Endothelial cell of umbilical vein (primary cell): Measurements from ENCODE around the gene NFATC4. TPM values are rescaled to one million over a fixed set of nuclear protein-coding genes. Genes with fewer than 3 reads are reported as not detected.

ENCODE experiments used
- BruUV-seq: library from RNA; stranded (reverse); fragments of 400-500 nt; replicated peaks from 2 replicates; lab custom pipeline; 2021; lab: Mats Ljungman, UMichigan
- CTCF ChIA-PET: fragments of 300-600, 350-600 bp; sonication (Branson Sonifier 250); formaldehyde crosslinking; loops from one replicate; lab custom pipeline; 2021; ENCODE audit warnings: antibody characterized with exemption, inconsistent platforms; lab: Charles Lee
- POLR2A ChIA-PET: fragments of 300-600, 350-600 bp; sonication (Branson Sonifier 250); formaldehyde crosslinking; loops from one replicate; lab custom pipeline; 2021; ENCODE audit warnings: antibody characterized with exemption, inconsistent platforms; lab: Charles Lee
- DNase-seq: peaks from one replicate; pipeline ENCODE4 v3.0.0-alpha.2; 2011; ENCODE audit warnings: low read depth, low spot score
- FAIRE-seq: peaks from 2 replicates; lab custom pipeline; 2011; peaks lifted over from hg19 to GRCh38; lab: Jason Lieb, UNC
- H2AFZ ChIP-seq: 2 replicates; pipeline ENCODE4 v1.6.0; 2012; ENCODE audit warnings: low read depth, low read length, control low read depth, inconsistent platforms
- H3K27ac ChIP-seq: 2 replicates; pipeline ENCODE4 v1.5.1; 2011; ENCODE audit warnings: low read depth, mild to moderate bottlenecking, control low read depth, low read length, moderate library complexity; ENCODE audit not compliant: insufficient read depth
- H3K27me3 ChIP-seq, 2 experiments: 2 replicates each; pipeline versions ENCODE4 v1.6.0 to v1.6.1; 2011; ENCODE audit warnings: low read length in 2 of 2, mixed read lengths in 1 of 2; ENCODE audit not compliant: control insufficient read depth in 2 of 2, insufficient read depth in 2 of 2
- H3K36me3 ChIP-seq, 2 experiments: 2 replicates in 1 of 2; 3 replicates in 1 of 2; pipeline ENCODE4 v1.5.1; 2011; ENCODE audit warnings: low read length in 2 of 2, mild to moderate bottlenecking in 1 of 2, moderate library complexity in 1 of 2; ENCODE audit not compliant: control insufficient read depth in 2 of 2, insufficient read depth in 2 of 2; ENCODE audit errors: extremely low read depth in 1 of 2
- H3K4me1 ChIP-seq: 3 replicates; pipeline ENCODE4 v1.5.1; 2011; ENCODE audit warnings: mild to moderate bottlenecking, low read length; ENCODE audit not compliant: control insufficient read depth, insufficient read depth; ENCODE audit errors: extremely low read depth
- H3K4me2 ChIP-seq: 2 replicates; pipeline ENCODE4 v1.6.1; 2011; ENCODE audit warnings: low read length, control low read depth, mixed read lengths; ENCODE audit not compliant: insufficient read depth
- H3K4me3 ChIP-seq, 3 experiments: fragments of 200-600 bp in 1 of 3; sonication (generic), shearing (Covaris generic) in 1 of 3; replicated peaks in 1 of 3; 2 replicates each; pipeline ENCODE4 v1.5.1; 2011 to 2016; ENCODE audit warnings: control low read depth in 3 of 3, low read length in 3 of 3, mild to moderate bottlenecking in 2 of 3, inconsistent platforms in 1 of 3, low read depth in 1 of 3, moderate library complexity in 1 of 3; ENCODE audit not compliant: insufficient read depth in 1 of 3
- H3K79me2 ChIP-seq: 2 replicates; pipeline ENCODE4 v1.6.0; 2012; ENCODE audit warnings: low read length, inconsistent platforms; ENCODE audit not compliant: control insufficient read depth, insufficient read depth
- H3K9ac ChIP-seq: replicated peaks from 2 replicates; pipeline ENCODE3; 2011; ENCODE audit warnings: low read length, control low read depth; ENCODE audit not compliant: insufficient read depth; ENCODE audit errors: extremely low read depth
- H3K9me1 ChIP-seq: replicated peaks from 3 replicates; pipeline ENCODE4 v1.6.0; 2011; ENCODE audit warnings: mild to moderate bottlenecking, low read length; ENCODE audit not compliant: control insufficient read depth, insufficient read depth; ENCODE audit errors: extremely low read depth
- H3K9me3 ChIP-seq: replicated peaks from 2 replicates; pipeline ENCODE4 v1.5.1; 2012; ENCODE audit warnings: low read length, inconsistent platforms; ENCODE audit not compliant: control insufficient read depth, insufficient read depth
- H4K20me1 ChIP-seq: replicated peaks from 2 replicates; pipeline ENCODE3; 2011; ENCODE audit warnings: mild to moderate bottlenecking, low read length; ENCODE audit not compliant: control insufficient read depth, insufficient read depth; ENCODE audit errors: extremely low read depth
- EZH2 ChIP-seq: IDR thresholded peaks from 2 replicates; pipeline ENCODE4 v1.6.1; 2012; ENCODE audit warnings: borderline replicate concordance, low read depth, mild to moderate bottlenecking, moderate library complexity, low read length, inconsistent platforms; ENCODE audit not compliant: severe bottlenecking
- FOS ChIP-seq: IDR thresholded peaks from 2 replicates; pipeline ENCODE4 v1.6.1; 2011; ENCODE audit warnings: mild to moderate bottlenecking, low read length, moderate library complexity, borderline replicate concordance; ENCODE audit not compliant: insufficient read depth
- GATA2 ChIP-seq: IDR thresholded peaks from 2 replicates; pipeline ENCODE4 v1.7.0; 2011; ENCODE audit warnings: low read depth, mild to moderate bottlenecking, moderate library complexity, mixed read lengths, low read length; ENCODE audit not compliant: insufficient read length, insufficient read depth
- JUN ChIP-seq: IDR thresholded peaks from 2 replicates; pipeline ENCODE4 v1.6.1; 2011; ENCODE audit warnings: borderline replicate concordance, low read depth; ENCODE audit not compliant: insufficient read length, insufficient read depth
- MYC ChIP-seq: IDR thresholded peaks from one replicate; pipeline ENCODE4 v1.6.1; 2011; ENCODE audit warnings: mild to moderate bottlenecking, low read depth, low read length
- POLR2A ChIP-seq: IDR thresholded peaks from 2 replicates; pipeline ENCODE4 v1.6.1; 2012; ENCODE audit warnings: low read depth, mild to moderate bottlenecking, control low read depth, low read length
- POLR2AphosphoS5 ChIP-seq: IDR thresholded peaks from 2 replicates; pipeline ENCODE4 v1.6.1; 2012; ENCODE audit warnings: low read depth, mild to moderate bottlenecking, control low read depth, low read length, moderate library complexity; ENCODE audit not compliant: insufficient read depth
- dilution Hi-C: fragments of 300-500 bp; cut with MboI; formaldehyde crosslinking; loops from one replicate; pipeline ENCODE4 v1.15.0; 2019; ENCODE audit warnings: low sequenced_read_pairs; ENCODE audit not compliant: extremely low pct_ligation_motif_present
- intact Hi-C: fragments of 100-400 bp; cut with micrococcal nuclease; formaldehyde crosslinking; loops from one replicate; pipeline ENCODE4 v1.10.0; 2022
- polyA plus RNA-seq, 4 experiments: library from polyadenylated mRNA; depleted of rRNA in 3 of 4; stranded (reverse) in 3 of 4; unstranded in 1 of 4; fragments of >200 nt; gene quantifications; 2 replicates each; pipeline versions ENCODE4 v1.2.1 to v1.2.3, GENCODE V29; 2011 to 2012; ENCODE audit warnings: missing spikeins in 1 of 4
- total RNA-seq: library from RNA; stranded (reverse); gene quantifications from 2 replicates; pipeline ENCODE4 v1.2.3, GENCODE V29; 2021
- TF ChIP-seq, protein P1 (sequence below): IDR thresholded peaks from 2 replicates; pipeline ENCODE4 v1.6.1; 2011; ENCODE audit not compliant: insufficient read depth, insufficient read length
- TF ChIP-seq, protein P2 (sequence below), 2 donors: IDR thresholded peaks; 1 replicate in 1 of 2; 2 replicates in 1 of 2; pipeline ENCODE4 v1.5.1; 2011; ENCODE audit warnings: low read length in 2 of 2, mild to moderate bottlenecking in 2 of 2, moderate library complexity in 2 of 2, control low read depth in 1 of 2, inconsistent platforms in 1 of 2, low read depth in 1 of 2; ENCODE audit not compliant: insufficient read depth in 1 of 2; ENCODE audit errors: extremely low read depth in 1 of 2

Gene NFATC4
- total and polyA plus RNA-seq, 2 donors (not counting 3 experiments of a cell fraction or from before 2014, with no cell fraction given): 79.5 to 88.1 TPM

DNA sequence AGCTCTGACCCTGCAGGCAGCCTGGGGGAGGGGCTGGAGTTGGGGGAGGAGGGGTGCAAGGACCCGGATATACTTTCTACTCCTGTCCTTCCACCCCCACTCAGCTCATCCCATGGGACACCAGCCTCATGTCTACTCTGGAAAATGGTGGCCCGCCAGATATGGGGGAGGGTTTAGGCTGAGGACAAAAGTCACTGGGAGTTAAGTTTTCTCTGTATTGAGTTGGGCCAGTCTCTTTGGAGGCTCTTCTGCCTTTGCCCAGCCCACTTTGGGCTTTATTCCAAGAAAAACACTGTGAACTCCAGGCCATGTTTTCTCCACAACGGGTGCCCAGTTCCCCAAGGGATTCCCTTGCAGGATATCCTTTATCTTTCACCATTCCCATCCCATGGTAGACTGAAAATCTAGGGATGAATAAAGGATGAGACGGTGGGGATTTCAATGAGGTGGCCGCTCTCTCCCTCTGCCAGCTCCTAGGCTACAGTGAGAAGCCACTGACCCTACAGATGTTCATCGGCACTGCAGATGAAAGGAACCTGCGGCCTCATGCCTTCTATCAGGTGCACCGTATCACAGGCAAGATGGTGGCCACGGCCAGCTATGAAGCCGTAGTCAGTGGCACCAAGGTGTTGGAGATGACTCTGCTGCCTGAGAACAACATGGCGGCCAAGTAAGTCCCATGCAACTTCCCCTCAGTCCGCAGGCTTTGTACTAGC is 4.9 kb downstream of the NFATC4 start:
- BruUV-seq: no TSS peak
- H2AFZ ChIP-seq: no peak overlapping the region
- peaks cover 5% of the 10 kb centered on the region for H3K4me1 ChIP-seq
- H3K79me2 ChIP-seq: peaks cover 10% of the 10 kb centered on the region
- no peak overlapping the region for H3K4me2 ChIP-seq
- CTCF ChIA-PET: interaction anchor here (0.8 to 5.5 kb wide), 5 partner anchors 8 to 59 kb away, joined by 3 to 44 read pairs (median 3); no protein-coding TSS in a partner anchor
- FAIRE-seq (peak; percentile 26), DNase-seq (no peak)
- POLR2A ChIA-PET: no interaction called here
- dilution Hi-C loops (no loop called here), intact Hi-C loops (no loop called here)
- no peaks in the 10 kb centered on the region for H3K9me1 ChIP-seq
- H3K9me3 ChIP-seq: no peaks in the 10 kb centered on the region
- no peak overlapping the region for H3K9ac ChIP-seq
- H3K27ac ChIP-seq: no peak overlapping the region
- no peak overlapping the region for H3K4me3 ChIP-seq
- peaks cover 14 to 52% of the 10 kb centered on the region in 2 experiments for H3K36me3 ChIP-seq
- TF ChIP-seq, protein P1, sequence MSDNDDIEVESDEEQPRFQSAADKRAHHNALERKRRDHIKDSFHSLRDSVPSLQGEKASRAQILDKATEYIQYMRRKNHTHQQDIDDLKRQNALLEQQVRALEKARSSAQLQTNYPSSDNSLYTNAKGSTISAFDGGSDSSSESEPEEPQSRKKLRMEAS: no peak
- TF ChIP-seq POLR2AphosphoS5 (no peak), JUN (no peak), GATA2 (no peak), MYC (no peak), POLR2A (no peak)
- no peaks in the 10 kb centered on the region for H3K27me3 ChIP-seq
- no peaks in the 10 kb centered on the region for H4K20me1 ChIP-seq

DNA sequence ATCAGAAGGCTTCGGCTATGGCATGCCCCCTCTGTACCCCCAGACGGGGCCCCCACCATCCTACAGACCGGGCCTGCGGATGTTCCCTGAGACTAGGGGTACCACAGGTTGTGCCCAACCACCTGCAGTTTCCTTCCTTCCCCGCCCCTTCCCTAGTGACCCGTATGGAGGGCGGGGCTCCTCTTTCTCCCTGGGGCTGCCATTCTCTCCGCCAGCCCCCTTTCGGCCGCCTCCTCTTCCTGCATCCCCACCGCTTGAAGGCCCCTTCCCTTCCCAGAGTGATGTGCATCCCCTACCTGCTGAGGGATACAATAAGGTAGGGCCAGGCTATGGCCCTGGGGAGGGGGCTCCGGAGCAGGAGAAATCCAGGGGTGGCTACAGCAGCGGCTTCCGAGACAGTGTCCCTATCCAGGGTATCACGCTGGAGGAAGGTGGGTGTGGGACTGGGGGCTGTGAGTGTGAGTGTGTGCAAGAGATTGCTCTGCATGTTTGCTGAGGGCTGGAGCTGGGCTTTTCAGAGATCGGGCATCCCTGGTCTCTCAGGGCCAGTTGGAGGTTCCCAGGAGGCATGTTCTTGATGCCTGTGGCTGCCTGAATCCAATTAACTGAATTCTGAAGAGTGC is 8.6 kb downstream of the NFATC4 start:
- H3K9ac ChIP-seq: no peak overlapping the region
- TF ChIP-seq EZH2: no peak
- no peak for TF ChIP-seq FOS
- TF ChIP-seq, protein P2, sequence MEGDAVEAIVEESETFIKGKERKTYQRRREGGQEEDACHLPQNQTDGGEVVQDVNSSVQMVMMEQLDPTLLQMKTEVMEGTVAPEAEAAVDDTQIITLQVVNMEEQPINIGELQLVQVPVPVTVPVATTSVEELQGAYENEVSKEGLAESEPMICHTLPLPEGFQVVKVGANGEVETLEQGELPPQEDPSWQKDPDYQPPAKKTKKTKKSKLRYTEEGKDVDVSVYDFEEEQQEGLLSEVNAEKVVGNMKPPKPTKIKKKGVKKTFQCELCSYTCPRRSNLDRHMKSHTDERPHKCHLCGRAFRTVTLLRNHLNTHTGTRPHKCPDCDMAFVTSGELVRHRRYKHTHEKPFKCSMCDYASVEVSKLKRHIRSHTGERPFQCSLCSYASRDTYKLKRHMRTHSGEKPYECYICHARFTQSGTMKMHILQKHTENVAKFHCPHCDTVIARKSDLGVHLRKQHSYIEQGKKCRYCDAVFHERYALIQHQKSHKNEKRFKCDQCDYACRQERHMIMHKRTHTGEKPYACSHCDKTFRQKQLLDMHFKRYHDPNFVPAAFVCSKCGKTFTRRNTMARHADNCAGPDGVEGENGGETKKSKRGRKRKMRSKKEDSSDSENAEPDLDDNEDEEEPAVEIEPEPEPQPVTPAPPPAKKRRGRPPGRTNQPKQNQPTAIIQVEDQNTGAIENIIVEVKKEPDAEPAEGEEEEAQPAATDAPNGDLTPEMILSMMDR (IDR thresholded peaks at IDR 0.05; ENCODE audit: extremely low read depth in 1 of 2, insufficient read depth in 1 of 2, low read depth in 1 of 2, low read length in 2 of 2): no peak
- no peak for TF ChIP-seq POLR2A
- TF ChIP-seq JUN: no peak
- TF ChIP-seq MYC: no peak
- TF ChIP-seq, protein P1: no peak
- TF ChIP-seq GATA2: no peak
- TF ChIP-seq POLR2AphosphoS5: no peak
- peaks cover 14 to 56% of the 10 kb centered on the region in 2 experiments for H3K36me3 ChIP-seq
- FAIRE-seq (no peak), DNase-seq (no peak)
- H3K79me2 ChIP-seq: no peaks in the 10 kb centered on the region
- TSS peak; percentile 11 for BruUV-seq
- no peak overlapping the region for H2AFZ ChIP-seq
- ChIA-PET CTCF (interaction anchor here (1.1 to 1.8 kb wide), 3 partner anchors 11 to 55 kb away, joined by 3 to 8 read pairs (median 6); no protein-coding TSS in a partner anchor), POLR2A (no interaction called here)
- H3K9me1 ChIP-seq: no peaks in the 10 kb centered on the region
- H3K27me3 ChIP-seq: no peaks in the 10 kb centered on the region
- H3K4me2 ChIP-seq: no peak overlapping the region
- intact Hi-C loops (no loop called here), dilution Hi-C loops (no loop called here)
- no peak overlapping the region for H3K27ac ChIP-seq
- H4K20me1 ChIP-seq: no peaks in the 10 kb centered on the region
- H3K9me3 ChIP-seq: no peaks in the 10 kb centered on the region
- H3K4me3 ChIP-seq: no peak overlapping the region
- H3K4me1 ChIP-seq: no peaks in the 10 kb centered on the region
